ENCODE results near the gene MED29.

The MED29 gene

GRCh38 chr19:39390751-39391437 lies at the start of gene MED29, which contains the start of gene PAF1:
MED29 (plus strand) TSS chr19:39391378; CDS start chr19:39391423, 45 bp downstream.
PAF1 (minus strand) TSS chr19:39391106; CDS start chr19:39390864, 242 bp downstream.
- FAIRE-seq (peak; percentile 99), DNase-seq (ENCODE audit: insufficient read length, low spot score) (peak; percentile 98)

- DNase-seq (ENCODE audit: insufficient read length, low spot score) = peak; percentile 95
- FAIRE-seq = peak; percentile 99
Measured at GRCh38 chr19:39341719-39342604, 49.2 kb upstream of the MED29 start, which contains the start of gene SAMD4B. SAMD4B (plus strand) TSS chr19:39342421; CDS start chr19:39356894, 14,473 bp downstream.

GRCh38 chr19:39342647-39343305 lies 48.4 kb upstream of the MED29 start:
- FAIRE-seq (no peak), DNase-seq (ENCODE audit: insufficient read length, low spot score) (no peak)

GRCh38 chr19:39345956-39346355 lies 45.2 kb upstream of the MED29 start:
- DNase-seq (ENCODE audit: insufficient read length, low spot score) (no peak), FAIRE-seq (no peak)

- FAIRE-seq = peak; percentile 52
- no peak for DNase-seq (ENCODE audit: insufficient read length, low spot score)
Measured at GRCh38 chr19:39347332-39348164, 43.6 kb upstream of the MED29 start.

- no peak for FAIRE-seq
- DNase-seq (ENCODE audit: insufficient read length, low spot score) = no peak
Measured at GRCh38 chr19:39349326-39349725, 41.9 kb upstream of the MED29 start.

- FAIRE-seq = no peak
- DNase-seq (ENCODE audit: insufficient read length, low spot score) = no peak
Measured at GRCh38 chr19:39350156-39350555, 41.0 kb upstream of the MED29 start.

- no peak for DNase-seq (ENCODE audit: insufficient read length, low spot score)
- no peak for FAIRE-seq
Measured at GRCh38 chr19:39351537-39352064, 39.6 kb upstream of the MED29 start.

GRCh38 chr19:39352381-39353255 lies 38.6 kb upstream of the MED29 start:
- DNase-seq (ENCODE audit: insufficient read length, low spot score) (no peak), FAIRE-seq (no peak)

GRCh38 chr19:39355253-39355652 lies 35.9 kb upstream of the MED29 start:
- DNase-seq (ENCODE audit: insufficient read length, low spot score) = no peak
- FAIRE-seq = no peak

- FAIRE-seq = no peak
- no peak for DNase-seq (ENCODE audit: insufficient read length, low spot score)
Measured at GRCh38 chr19:39356073-39356472, 35.1 kb upstream of the MED29 start.

GRCh38 chr19:39356647-39357046 lies 34.5 kb upstream of the MED29 start:
- FAIRE-seq (no peak), DNase-seq (ENCODE audit: insufficient read length, low spot score) (no peak)

GRCh38 chr19:39359026-39359425 lies 32.2 kb upstream of the MED29 start:
- FAIRE-seq (no peak), DNase-seq (ENCODE audit: insufficient read length, low spot score) (no peak)

GRCh38 chr19:39360599-39360998 lies 30.6 kb upstream of the MED29 start:
- DNase-seq (ENCODE audit: insufficient read length, low spot score) (no peak), FAIRE-seq (no peak)

- FAIRE-seq (no peak), DNase-seq (ENCODE audit: insufficient read length, low spot score) (peak; percentile 26)
Measured at GRCh38 chr19:39362682-39363657, 28.2 kb upstream of the MED29 start.

- FAIRE-seq = no peak
Measured at GRCh38 chr19:39363901-39364457, 27.2 kb upstream of the MED29 start.

GRCh38 chr19:39365531-39365930 lies 25.6 kb upstream of the MED29 start:
- DNase-seq (ENCODE audit: insufficient read length, low spot score) (no peak), FAIRE-seq (no peak)

More at GRCh38 chr19:39363901-39364457, 27.2 kb upstream of the MED29 start:
- no peak for DNase-seq (ENCODE audit: insufficient read length, low spot score)
